Dendritic cell treated with granulocyte-macrophage colony-stimulating factor and Interleukin-4, amounts not matched to agents 40 ng/mL and 50 ng/mL, for 4 days (primary cell): ENCODE results near the gene LRRC36.
A peak's percentile ranks its signal among the peaks of the same experiment; 100 is the strongest.

Experiments
- H3K27ac Mint-ChIP-seq: one replicate; pipeline ENCODE4 v1.8.0; 2022; ENCODE audit warnings: mild to moderate bottlenecking, mixed read lengths
- H3K27me3 Mint-ChIP-seq: one replicate; pipeline ENCODE4 v1.8.0; 2022; ENCODE audit warnings: mild to moderate bottlenecking, mixed read lengths
- H3K36me3 Mint-ChIP-seq: one replicate; pipeline ENCODE4 v1.8.0; 2022; ENCODE audit warnings: low read depth, mixed read lengths
- H3K4me1 Mint-ChIP-seq: one replicate; pipeline ENCODE4 v1.8.0; 2022; ENCODE audit warnings: low read depth, mixed read lengths
- H3K4me3 Mint-ChIP-seq: one replicate; pipeline ENCODE4 v1.8.0; 2022; ENCODE audit warnings: mild to moderate bottlenecking, moderate library complexity, mixed read lengths
- H3K9me3 Mint-ChIP-seq: one replicate; pipeline ENCODE4 v1.8.0; 2022; ENCODE audit warnings: mixed read lengths
- intact Hi-C: fragments of 100-400 bp; cut with micrococcal nuclease; formaldehyde crosslinking; loops from one replicate; pipeline ENCODE4 v1.15.0; 2022

The LRRC36 gene, protein sequence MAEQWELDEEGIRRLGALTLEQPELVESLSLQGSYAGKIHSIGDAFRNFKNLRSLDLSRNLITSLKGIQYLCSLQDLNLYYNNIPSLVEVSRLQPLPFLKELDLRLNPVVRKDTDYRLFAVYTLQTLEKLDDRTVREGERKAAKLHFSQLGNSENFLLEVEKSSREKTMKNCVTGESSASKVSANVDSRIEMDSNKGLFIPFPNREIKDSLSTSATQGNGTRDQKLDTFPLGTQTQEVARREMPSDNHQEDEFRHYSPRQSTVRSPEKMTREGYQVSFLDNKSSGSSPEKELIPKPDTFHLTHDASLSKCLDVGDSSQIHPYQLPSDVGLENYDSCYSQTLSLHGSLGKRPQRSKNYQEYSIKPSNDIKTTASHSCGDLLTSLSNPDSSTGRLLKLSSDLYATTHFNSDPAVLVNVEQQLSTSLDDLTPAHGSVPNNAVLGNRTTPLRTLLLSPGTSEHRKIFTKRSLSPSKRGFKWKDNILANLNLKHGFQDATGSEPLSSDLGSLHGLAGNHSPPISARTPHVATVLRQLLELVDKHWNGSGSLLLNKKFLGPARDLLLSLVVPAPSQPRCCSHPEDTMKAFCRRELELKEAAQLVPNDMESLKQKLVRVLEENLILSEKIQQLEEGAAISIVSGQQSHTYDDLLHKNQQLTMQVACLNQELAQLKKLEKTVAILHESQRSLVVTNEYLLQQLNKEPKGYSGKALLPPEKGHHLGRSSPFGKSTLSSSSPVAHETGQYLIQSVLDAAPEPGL

DNA sequence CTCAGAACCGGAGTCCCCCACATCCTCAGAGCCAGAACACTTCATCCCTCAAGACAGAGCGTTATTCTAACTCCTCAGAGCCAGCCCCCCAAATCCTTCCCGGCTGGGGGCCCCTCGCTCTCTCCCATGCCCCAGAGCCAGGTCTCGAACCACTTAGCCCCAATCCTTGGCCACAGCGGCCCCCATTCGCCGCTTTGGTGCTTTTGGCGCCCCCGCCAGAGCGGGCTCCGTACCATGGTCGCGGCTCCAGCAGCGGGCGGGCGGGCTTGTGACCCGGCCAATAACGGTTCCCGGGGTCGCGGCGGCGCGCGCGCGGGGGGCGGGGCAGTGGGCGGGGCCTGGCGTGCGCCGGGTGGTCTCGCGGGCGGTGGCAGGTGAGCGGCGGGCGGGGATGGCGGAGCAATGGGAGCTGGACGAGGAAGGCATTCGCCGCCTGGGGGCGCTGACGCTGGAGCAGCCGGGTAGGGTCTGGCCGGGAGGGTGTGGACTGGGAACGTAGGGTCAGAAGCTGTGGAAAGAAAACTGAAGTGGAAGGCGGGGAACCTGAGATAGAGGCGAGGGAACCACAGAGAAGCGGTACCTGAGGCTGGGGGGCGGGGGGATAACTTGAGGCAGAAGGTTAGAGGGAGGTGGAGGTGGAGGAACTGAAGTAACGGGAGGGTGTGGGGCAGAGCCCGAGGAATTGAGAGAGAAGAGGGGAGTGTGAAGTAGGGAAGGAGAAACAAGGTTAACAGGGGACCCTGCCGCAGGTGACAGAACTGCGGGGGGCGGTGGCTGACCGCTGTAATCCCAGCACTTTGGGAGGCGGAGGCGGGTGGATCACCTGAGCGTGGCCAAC, at the start of gene LRRC36, which contains the start of gene KCTD19:
TSS of gene LRRC36 (plus strand) at position 344 of the 838 bp plus-strand sequence. CDS start at position 392, 48 bp downstream.
TSS of gene KCTD19 (minus strand) at position 270 of the 838 bp plus-strand sequence. CDS start at position 236, 34 bp downstream.
- intact Hi-C loops: no loop called here
- H3K4me1 Mint-ChIP-seq: peaks cover 22% of the 10 kb centered on the region
- peak within 1 kb of the TSS; percentile 52 for H3K4me3 Mint-ChIP-seq
- H3K27me3 Mint-ChIP-seq: peaks cover 40% of the 10 kb centered on the region
- peak within 1 kb of the TSS; percentile 4 for H3K27ac Mint-ChIP-seq
- H3K9me3 Mint-ChIP-seq: no peaks in the 10 kb centered on the region
- no peaks in the 10 kb centered on the region for H3K36me3 Mint-ChIP-seq

GRCh38 chr16:67277294-67277998, 49.2 kb upstream of the LRRC36 start:
- Mint-ChIP-seq H3K27ac (no peak overlapping the region), H3K36me3 (peaks cover 8% of the 10 kb centered on the region), H3K4me1 (peaks cover 20% of the 10 kb centered on the region), H3K27me3 (peaks cover 2% of the 10 kb centered on the region), H3K4me3 (peak overlapping the region; percentile 35), H3K9me3 (no peaks in the 10 kb centered on the region)
- intact Hi-C loops: loop anchor here (5.0 kb wide), 1 partner anchor 115 kb away; the partner anchor contains the start of gene TPPP3

DNA sequence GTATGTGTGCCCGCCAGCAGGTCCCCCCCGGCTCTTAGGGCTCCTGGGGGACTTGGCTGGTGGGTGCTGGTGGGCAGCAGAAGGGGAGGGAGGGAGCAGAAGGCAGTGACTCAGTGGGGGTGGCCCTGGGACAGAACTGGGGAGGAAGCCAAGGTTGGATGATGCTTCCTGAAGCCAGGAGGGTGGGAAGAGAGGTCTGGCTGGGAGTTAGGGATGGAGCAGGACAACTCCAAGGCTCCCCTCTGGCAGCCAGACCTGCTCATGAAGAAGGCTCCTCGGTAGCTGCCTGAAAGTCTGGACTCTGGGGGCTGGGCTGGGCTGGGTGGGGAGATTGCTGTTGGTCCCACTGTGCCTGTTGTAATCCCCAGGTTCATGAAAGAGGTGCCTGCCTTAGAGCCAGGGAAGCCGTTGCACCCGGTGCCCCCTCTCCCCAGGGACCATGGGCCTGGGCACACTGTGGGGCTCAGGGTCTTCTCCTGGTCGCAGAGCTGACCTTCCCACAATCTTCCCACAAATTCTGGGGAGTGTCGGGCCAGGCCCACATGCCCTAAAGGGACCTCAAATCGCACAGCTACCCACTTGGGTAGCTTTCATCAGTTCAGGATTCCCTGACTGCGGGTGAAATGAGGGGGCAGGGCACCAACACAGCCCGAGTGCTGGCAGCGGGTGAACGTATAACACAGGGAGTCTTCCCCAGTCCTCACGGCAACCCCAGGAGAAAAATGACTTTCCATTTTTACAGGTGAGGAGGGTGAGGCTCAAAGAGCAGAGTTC, 48.4 kb upstream of the LRRC36 start:
- peaks cover 8% of the 10 kb centered on the region for H3K36me3 Mint-ChIP-seq

GRCh38 chr16:67278773-67279295, 47.8 kb upstream of the LRRC36 start:
- intact Hi-C loops: loop anchor here (5.0 kb wide), 1 partner anchor 113 kb away; the partner anchor contains the start of gene TPPP3
- no peaks in the 10 kb centered on the region for H3K9me3 Mint-ChIP-seq
- peak overlapping the region; percentile 39 for H3K27ac Mint-ChIP-seq
- H3K4me3 Mint-ChIP-seq: peak overlapping the region; percentile 66
- H3K36me3 Mint-ChIP-seq: peaks cover 8% of the 10 kb centered on the region
- peaks cover 5% of the 10 kb centered on the region for H3K27me3 Mint-ChIP-seq
- peaks cover 20% of the 10 kb centered on the region for H3K4me1 Mint-ChIP-seq

More for the DNA sequence above, 48.4 kb upstream of the LRRC36 start:
- Mint-ChIP-seq H3K27me3 (peaks cover 2% of the 10 kb centered on the region), H3K4me3 (peak overlapping the region; percentile 66), H3K4me1 (peaks cover 20% of the 10 kb centered on the region), H3K9me3 (no peaks in the 10 kb centered on the region), H3K27ac (peak overlapping the region; percentile 39)
- intact Hi-C loops: loop anchor here (5.0 kb wide), 1 partner anchor 114 kb away; the partner anchor contains the start of gene TPPP3

GRCh38 chr16:67279296-67280089, 47.1 kb upstream of the LRRC36 start, which contains the start of gene PLEKHG4:
TSS of gene PLEKHG4 (plus strand) at chr16:67279532. CDS start at chr16:67280045, 513 bp downstream.
- intact Hi-C loops: loop anchor here (5.0 kb wide), 1 partner anchor 113 kb away; the partner anchor contains the start of gene TPPP3
- H3K4me3 Mint-ChIP-seq: peak within 1 kb of the TSS; percentile 66
- H3K36me3 Mint-ChIP-seq: peaks cover 8% of the 10 kb centered on the region
- peaks cover 20% of the 10 kb centered on the region for H3K4me1 Mint-ChIP-seq
- H3K27me3 Mint-ChIP-seq: peaks cover 5% of the 10 kb centered on the region
- no peaks in the 10 kb centered on the region for H3K9me3 Mint-ChIP-seq
- peak within 1 kb of the TSS; percentile 39 for H3K27ac Mint-ChIP-seq

DNA sequence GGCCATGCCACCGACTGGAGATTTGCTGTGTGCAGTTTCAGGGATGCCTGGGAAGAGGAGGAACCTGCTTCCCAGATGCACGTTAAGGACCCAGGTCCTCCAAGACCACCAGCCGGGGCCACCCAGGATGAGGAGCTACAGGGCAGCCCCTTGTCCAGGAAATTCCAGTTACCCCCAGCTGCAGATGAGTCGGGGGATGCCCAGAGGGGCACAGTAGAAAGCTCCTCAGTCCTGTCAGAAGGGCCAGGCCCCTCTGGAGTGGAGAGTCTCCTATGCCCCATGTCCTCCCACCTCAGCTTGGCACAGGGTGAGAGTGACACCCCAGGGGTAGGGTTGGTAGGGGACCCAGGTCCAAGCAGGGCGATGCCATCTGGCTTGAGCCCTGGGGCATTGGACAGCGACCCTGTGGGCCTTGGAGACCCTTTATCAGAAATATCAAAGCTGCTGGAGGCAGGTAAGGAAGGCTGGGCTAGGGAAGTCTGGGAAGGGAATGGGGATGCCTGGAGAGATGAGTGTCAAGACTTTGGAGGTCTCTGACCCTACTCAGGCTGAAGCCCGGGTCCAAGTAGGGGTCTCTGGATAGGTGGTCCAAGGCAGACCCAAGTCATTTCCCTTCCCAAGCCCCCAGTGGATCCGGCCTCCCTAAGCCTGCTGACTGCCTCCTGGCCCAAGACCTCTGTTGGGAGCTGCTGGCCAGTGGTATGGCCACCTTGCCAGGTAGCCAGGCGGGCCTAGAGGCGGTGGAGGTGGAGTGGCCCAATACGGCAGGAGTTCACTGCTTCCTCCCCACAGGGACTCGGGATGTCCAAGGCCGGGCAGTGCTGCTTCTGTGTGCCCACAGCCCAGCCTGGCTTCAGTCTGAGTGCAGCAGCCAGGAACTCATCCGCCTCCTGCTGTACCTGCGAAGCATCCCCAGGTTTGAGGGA, 46.3 kb upstream of the LRRC36 start:
- H3K27ac Mint-ChIP-seq: no peak overlapping the region
- H3K27me3 Mint-ChIP-seq: peaks cover 5% of the 10 kb centered on the region

GRCh38 chr16:67281536-67282446, 44.8 kb upstream of the LRRC36 start:
- intact Hi-C loops: no loop called here

More for the DNA sequence above, 46.3 kb upstream of the LRRC36 start:
- Mint-ChIP-seq H3K9me3 (no peaks in the 10 kb centered on the region), H3K4me3 (no peak overlapping the region), H3K4me1 (peaks cover 20% of the 10 kb centered on the region), H3K36me3 (peaks cover 8% of the 10 kb centered on the region)
- intact Hi-C loops: no loop called here

GRCh38 chr16:67282447-67282805, 44.2 kb upstream of the LRRC36 start:
- Mint-ChIP-seq H3K4me3 (no peak overlapping the region), H3K4me1 (peaks cover 13% of the 10 kb centered on the region), H3K27me3 (peaks cover 5% of the 10 kb centered on the region), H3K36me3 (no peaks in the 10 kb centered on the region), H3K27ac (no peak overlapping the region), H3K9me3 (no peaks in the 10 kb centered on the region)
- intact Hi-C loops: no loop called here

More at GRCh38 chr16:67281536-67282446, 44.8 kb upstream of the LRRC36 start:
- no peaks in the 10 kb centered on the region for H3K9me3 Mint-ChIP-seq
- peaks cover 5% of the 10 kb centered on the region for H3K27me3 Mint-ChIP-seq
- H3K36me3 Mint-ChIP-seq: no peaks in the 10 kb centered on the region
- H3K4me3 Mint-ChIP-seq: no peak overlapping the region
- no peak overlapping the region for H3K27ac Mint-ChIP-seq
- H3K4me1 Mint-ChIP-seq: peaks cover 15% of the 10 kb centered on the region

GRCh38 chr16:67283039-67283825, 43.4 kb upstream of the LRRC36 start:
- H3K27me3 Mint-ChIP-seq: peaks cover 5% of the 10 kb centered on the region
- H3K4me1 Mint-ChIP-seq: peaks cover 4% of the 10 kb centered on the region
- no peaks in the 10 kb centered on the region for H3K9me3 Mint-ChIP-seq
- no peak overlapping the region for H3K4me3 Mint-ChIP-seq
- H3K36me3 Mint-ChIP-seq: no peaks in the 10 kb centered on the region
- intact Hi-C loops: no loop called here
- H3K27ac Mint-ChIP-seq: no peak overlapping the region
